Vagina (tissue), 2 donors: ENCODE data around the gene MGAT5B. TPM values are rescaled to one million over a fixed set of nuclear protein-coding genes. Genes with fewer than 3 reads are reported as not detected.

Source experiments
- DNase-seq, 2 donors: peaks; one replicate each; pipeline ENCODE4 v3.0.0-alpha.2; 2017; ENCODE audit errors: extremely low spot score in 2 of 2
- H3K27ac ChIP-seq: fragments of 200-600 bp; sonication (generic); one replicate; pipeline ENCODE4 v1.5.1; 2019
- H3K27me3 ChIP-seq: fragments of 200-600 bp; sonication (generic); one replicate; pipeline ENCODE4 v1.5.1; 2019
- H3K36me3 ChIP-seq, 2 donors: fragments of 200-600 bp; sonication (generic); one replicate each; pipeline ENCODE4 v1.5.1; 2017 to 2019
- H3K4me1 ChIP-seq: fragments of 200-600 bp; sonication (generic); one replicate; pipeline ENCODE4 v1.5.1; 2019
- H3K4me3 ChIP-seq, 2 donors: fragments of 200-600 bp; sonication (generic); 1 replicate in 1 of 2; 2 replicates in 1 of 2; pipeline ENCODE4 v1.5.1; 2016 to 2019
- H3K9me3 ChIP-seq: fragments of 200-600 bp; sonication (generic); one replicate; pipeline ENCODE4 v1.5.1; 2019
- CTCF ChIP-seq, 3 experiments: fragments of 450-650 bp in 2 of 3; fragments of 200-600 bp in 1 of 3; sonication (generic) in 1 of 3; IDR thresholded peaks; one replicate each; pipeline ENCODE4 v1.5.1; 2017 to 2019; ENCODE audit warnings: antibody characterized with exemption in 3 of 3, mild to moderate bottlenecking in 2 of 3, moderate library complexity in 2 of 3
- POLR2A ChIP-seq, 2 donors: fragments of 450-650 bp; IDR thresholded peaks; one replicate each; pipeline ENCODE4 v1.6.1; 2017; ENCODE audit warnings: antibody characterized with exemption in 2 of 2, mild to moderate bottlenecking in 2 of 2, moderate library complexity in 2 of 2
- POLR2AphosphoS5 ChIP-seq, 2 donors: sonication (generic); formaldehyde crosslinking; IDR thresholded peaks; one replicate each; pipeline ENCODE4 v1.9.0; 2017; ENCODE audit warnings: antibody characterized with exemption in 2 of 2, mild to moderate bottlenecking in 2 of 2, low read depth in 1 of 2; ENCODE audit not compliant: insufficient read depth in 1 of 2
- intact Hi-C: fragments of 100-400 bp; cut with DNase I; formaldehyde crosslinking; loops from one replicate; pipeline ENCODE4 v1.15.1; 2023
- total RNA-seq: library from RNA; depleted of rRNA; stranded (reverse); fragments of >200 nt; gene quantifications from one replicate; pipeline ENCODE4 v1.2.3, GENCODE V29; 2016

Gene MGAT5B
- total RNA-seq, 1 donor from 2014 or later: 0.49 TPM

- intact Hi-C loops: no loop called here
Observed at GRCh38 chr17:76843703-76844484, 24.3 kb upstream of the MGAT5B start.

GRCh38 chr17:76844485-76844829, 23.7 kb upstream of the MGAT5B start:
- DNase-seq: no peak
- no peaks in the 10 kb centered on the region for H3K9me3 ChIP-seq
- H3K36me3 ChIP-seq: no peaks in the 10 kb centered on the region
- intact Hi-C loops: no loop called here
- no peak overlapping the region for H3K4me3 ChIP-seq
- H3K27ac ChIP-seq: no peak overlapping the region
- no peaks in the 10 kb centered on the region for H3K27me3 ChIP-seq
- peaks cover 6% of the 10 kb centered on the region for H3K4me1 ChIP-seq
- TF ChIP-seq POLR2A (IDR thresholded peaks at IDR 0.05) (no peak), POLR2AphosphoS5 (IDR thresholded peaks at IDR 0.05; ENCODE audit: insufficient read depth in 1 of 2, low read depth in 1 of 2) (no peak), CTCF (IDR thresholded peaks at IDR 0.05) (no peak)

More at GRCh38 chr17:76843703-76844484, 24.3 kb upstream of the MGAT5B start:
- H3K27me3 ChIP-seq: no peaks in the 10 kb centered on the region
- no peak overlapping the region for H3K4me3 ChIP-seq
- no peak overlapping the region for H3K27ac ChIP-seq
- H3K36me3 ChIP-seq: no peaks in the 10 kb centered on the region
- DNase-seq: no peak
- no peak for TF ChIP-seq CTCF (IDR thresholded peaks at IDR 0.05)
- no peak for TF ChIP-seq POLR2AphosphoS5 (IDR thresholded peaks at IDR 0.05; ENCODE audit: insufficient read depth in 1 of 2, low read depth in 1 of 2)
- no peak for TF ChIP-seq POLR2A (IDR thresholded peaks at IDR 0.05)
- no peaks in the 10 kb centered on the region for H3K9me3 ChIP-seq
- peaks cover 9% of the 10 kb centered on the region for H3K4me1 ChIP-seq

- Histone ChIP-seq H3K36me3 (no peaks in the 10 kb centered on the region), H3K9me3 (no peaks in the 10 kb centered on the region), H3K4me1 (peaks cover 2% of the 10 kb centered on the region), H3K27me3 (no peaks in the 10 kb centered on the region), H3K27ac (no peak overlapping the region), H3K4me3 (no peak overlapping the region)
- no peak for DNase-seq
- no peak for TF ChIP-seq POLR2AphosphoS5 (IDR thresholded peaks at IDR 0.05; ENCODE audit: insufficient read depth in 1 of 2, low read depth in 1 of 2)
- TF ChIP-seq CTCF (IDR thresholded peaks at IDR 0.05): no peak
- TF ChIP-seq POLR2A (IDR thresholded peaks at IDR 0.05): no peak
- intact Hi-C loops: no loop called here
Observed at GRCh38 chr17:76844846-76845245, 23.4 kb upstream of the MGAT5B start.

GRCh38 chr17:76845541-76846017, 22.6 kb upstream of the MGAT5B start:
- TF ChIP-seq POLR2A (IDR thresholded peaks at IDR 0.05): no peak
- no peak for TF ChIP-seq POLR2AphosphoS5 (IDR thresholded peaks at IDR 0.05; ENCODE audit: insufficient read depth in 1 of 2, low read depth in 1 of 2)
- TF ChIP-seq CTCF (IDR thresholded peaks at IDR 0.05): no peak
- Histone ChIP-seq H3K27me3 (no peaks in the 10 kb centered on the region), H3K36me3 (no peaks in the 10 kb centered on the region), H3K9me3 (no peaks in the 10 kb centered on the region), H3K27ac (no peak overlapping the region), H3K4me3 (no peak overlapping the region), H3K4me1 (no peaks in the 10 kb centered on the region)
- intact Hi-C loops: no loop called here
- no peak for DNase-seq

GRCh38 chr17:76847031-76847430, 21.2 kb upstream of the MGAT5B start:
- H3K27ac ChIP-seq: no peak overlapping the region
- no peaks in the 10 kb centered on the region for H3K27me3 ChIP-seq
- H3K4me1 ChIP-seq: no peaks in the 10 kb centered on the region
- no peak overlapping the region for H3K4me3 ChIP-seq
- TF ChIP-seq POLR2AphosphoS5 (IDR thresholded peaks at IDR 0.05; ENCODE audit: insufficient read depth in 1 of 2, low read depth in 1 of 2) (no peak), CTCF (IDR thresholded peaks at IDR 0.05) (no peak), POLR2A (IDR thresholded peaks at IDR 0.05) (no peak)
- intact Hi-C loops: no loop called here
- H3K36me3 ChIP-seq: no peaks in the 10 kb centered on the region
- H3K9me3 ChIP-seq: no peaks in the 10 kb centered on the region
- no peak for DNase-seq
